ENCODE results near the gene TOGARAM2.

TOGARAM2 gene

GRCh38 chr2:29065068-29065811, 84.1 kb downstream of the TOGARAM2 start:
- H3K4me3 ChIP-seq (ENCODE audit: low read length): no peak overlapping the region
- DNase-seq (ENCODE audit: low read depth): no peak

GRCh38 chr2:29066271-29066860, 85.3 kb downstream of the TOGARAM2 start:
- DNase-seq (ENCODE audit: low read depth): no peak
- TF ChIP-seq CTCF (conservative IDR thresholded peaks at IDR 0.05; ENCODE audit: low read depth, low read length): no peak
- H3K4me3 ChIP-seq (ENCODE audit: low read length): no peak overlapping the region

More at GRCh38 chr2:29065068-29065811, 84.1 kb downstream of the TOGARAM2 start:
- TF ChIP-seq CTCF (conservative IDR thresholded peaks at IDR 0.05; ENCODE audit: low read depth, low read length): no peak

- TF ChIP-seq CTCF (conservative IDR thresholded peaks at IDR 0.05; ENCODE audit: low read depth, low read length): no peak
- H3K4me3 ChIP-seq (ENCODE audit: low read length): no peak overlapping the region
- DNase-seq (ENCODE audit: low read depth): no peak
Observed at GRCh38 chr2:29066997-29067605, 86.0 kb downstream of the TOGARAM2 start.

GRCh38 chr2:29068513-29068912, 87.4 kb downstream of the TOGARAM2 start:
- DNase-seq (ENCODE audit: low read depth): no peak

GRCh38 chr2:29070526-29070925, 89.4 kb downstream of the TOGARAM2 start:
- no peak for TF ChIP-seq CTCF (conservative IDR thresholded peaks at IDR 0.05; ENCODE audit: low read depth, low read length)

More at GRCh38 chr2:29068513-29068912, 87.4 kb downstream of the TOGARAM2 start:
- TF ChIP-seq CTCF (conservative IDR thresholded peaks at IDR 0.05; ENCODE audit: low read depth, low read length): no peak
- no peak overlapping the region for H3K4me3 ChIP-seq (ENCODE audit: low read length)

GRCh38 chr2:29071032-29071975, 90.2 kb downstream of the TOGARAM2 start:
- DNase-seq (ENCODE audit: low read depth): no peak
- TF ChIP-seq CTCF (conservative IDR thresholded peaks at IDR 0.05; ENCODE audit: low read depth, low read length): no peak
- H3K4me3 ChIP-seq (ENCODE audit: low read length): no peak overlapping the region

More at GRCh38 chr2:29070526-29070925, 89.4 kb downstream of the TOGARAM2 start:
- H3K4me3 ChIP-seq (ENCODE audit: low read length): no peak overlapping the region
- DNase-seq (ENCODE audit: low read depth): no peak

Data from retinal pigment epithelial cell (primary cell).